Stimulated activated CD4-positive, alpha-beta T cell treated with anti-CD3 and anti-CD28 coated beads, Interleukin-12 subunit alpha, Interleukin-12 subunit beta, amount 100 ng/mL, for 48 hours (primary cell): Measurements from ENCODE around the gene CSF3R.
"Not testable (repeated sequence)": the region's sequence is repeated elsewhere in the genome, so short reads cannot be mapped to it uniquely, and the experiment has no call there.

Experiments
- DNase-seq, 3 donors: peaks; one replicate each; pipeline ENCODE4 v3.0.0-alpha.2; 2020; ENCODE audit warnings: low read depth in 2 of 3, low spot score in 1 of 3

The CSF3R gene

DNA sequence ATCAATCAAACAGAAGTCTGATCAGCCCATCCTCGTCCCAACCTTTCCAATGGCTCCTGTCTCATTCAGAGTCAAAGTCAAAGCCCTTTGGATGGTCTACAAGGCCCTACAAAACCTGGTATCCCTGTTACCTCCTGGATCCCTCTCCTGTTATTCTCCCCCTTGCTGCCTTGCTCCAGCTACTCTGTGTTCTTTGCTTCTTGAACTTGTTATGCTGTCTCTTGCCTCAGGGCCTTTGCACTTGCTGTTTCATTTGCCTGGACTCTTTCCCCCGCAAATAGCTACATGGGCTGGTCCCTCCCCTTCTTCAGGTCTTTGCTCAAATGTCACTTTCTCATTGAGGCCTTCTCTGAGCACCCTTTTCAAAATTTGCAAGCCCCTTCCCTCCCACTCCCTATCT is 1.4 kb upstream of the CSF3R start:
- no peak for DNase-seq

DNA sequence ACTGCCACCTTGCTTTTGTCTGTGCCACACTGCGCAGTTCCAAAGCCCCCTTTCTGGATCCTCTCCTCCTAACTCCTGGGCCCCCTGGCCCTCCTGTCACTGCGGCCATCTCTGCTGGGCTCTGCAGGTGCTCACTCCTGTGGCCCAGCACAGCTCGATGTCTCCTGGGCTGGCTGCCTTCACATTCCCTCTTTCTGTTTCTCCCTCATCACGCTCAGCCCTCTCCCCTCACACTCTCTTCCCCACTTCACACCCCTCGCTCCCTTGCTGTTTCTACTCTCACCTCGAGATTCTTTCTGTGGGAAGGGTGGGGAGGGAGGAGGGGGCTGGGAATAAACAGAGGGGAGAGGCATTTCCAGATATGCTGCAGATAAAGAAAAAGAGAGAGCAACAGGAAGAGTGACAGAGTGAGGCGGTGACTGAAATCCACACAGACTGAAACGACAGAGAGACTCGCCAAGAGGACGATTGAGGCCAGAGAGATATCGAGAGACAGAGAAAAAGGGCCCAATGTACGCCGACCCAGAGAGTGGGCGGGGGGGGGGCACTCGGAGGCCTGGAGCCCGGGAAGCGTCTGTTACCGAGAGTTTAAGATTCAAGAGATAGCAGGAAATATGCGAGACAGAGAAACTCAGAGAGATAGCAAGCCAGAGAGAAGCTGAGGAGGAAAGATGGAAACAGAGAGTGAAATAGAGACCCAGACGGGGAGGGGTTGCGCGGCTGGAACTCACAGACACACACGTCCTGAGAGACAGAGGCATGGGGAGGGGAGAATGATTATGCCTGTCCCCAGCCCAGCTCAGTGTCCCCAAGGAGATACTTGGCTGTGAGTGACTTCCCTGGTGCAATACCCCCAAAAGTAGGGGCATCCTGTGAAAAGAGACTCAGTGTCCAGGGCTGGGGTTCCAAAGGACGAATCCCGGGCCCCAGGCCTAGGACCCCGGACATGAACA is 666 bp downstream of the CSF3R start:
- no peak for DNase-seq

DNA sequence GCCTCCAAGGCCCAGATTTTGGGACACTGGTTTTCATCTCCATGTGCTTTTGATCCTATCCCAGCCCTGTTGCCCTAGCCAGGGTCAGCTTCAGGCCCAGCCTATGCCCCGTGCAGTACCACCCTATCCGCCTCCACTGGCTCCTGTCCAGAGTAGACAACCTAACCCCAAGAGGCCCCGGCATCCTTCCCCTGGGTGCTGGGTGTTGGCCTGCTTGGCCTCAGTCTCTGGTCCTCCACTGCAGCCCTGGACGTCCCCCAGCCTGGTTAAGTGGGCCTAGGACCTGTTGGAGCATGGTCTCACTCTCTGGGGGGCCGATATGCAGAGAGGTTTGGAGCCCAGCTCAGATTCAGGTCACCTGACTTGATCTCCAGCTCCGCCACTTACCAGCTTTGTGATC is 1.6 kb downstream of the CSF3R start:
- DNase-seq = no peak

DNA sequence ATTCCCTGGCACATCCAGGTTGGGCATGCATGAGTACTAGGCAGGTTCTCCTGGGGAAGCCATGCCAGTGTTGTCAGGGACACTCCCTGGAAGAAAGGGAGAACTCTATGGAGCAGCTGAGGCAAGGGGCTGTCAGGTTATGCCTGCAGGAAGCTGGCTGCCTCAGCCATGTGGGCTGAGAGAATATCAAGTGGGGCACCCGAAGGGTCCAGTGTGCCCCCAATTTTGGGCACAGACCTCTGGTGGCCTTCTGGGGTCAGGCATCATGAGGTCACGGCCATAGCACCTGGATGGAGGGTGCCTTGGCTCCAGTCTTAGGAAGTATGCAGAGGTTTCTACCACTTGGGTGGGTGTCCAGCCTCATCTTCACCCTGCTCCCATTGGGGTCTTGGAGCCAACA is 2.6 kb downstream of the CSF3R start:
- no peak for DNase-seq

DNA sequence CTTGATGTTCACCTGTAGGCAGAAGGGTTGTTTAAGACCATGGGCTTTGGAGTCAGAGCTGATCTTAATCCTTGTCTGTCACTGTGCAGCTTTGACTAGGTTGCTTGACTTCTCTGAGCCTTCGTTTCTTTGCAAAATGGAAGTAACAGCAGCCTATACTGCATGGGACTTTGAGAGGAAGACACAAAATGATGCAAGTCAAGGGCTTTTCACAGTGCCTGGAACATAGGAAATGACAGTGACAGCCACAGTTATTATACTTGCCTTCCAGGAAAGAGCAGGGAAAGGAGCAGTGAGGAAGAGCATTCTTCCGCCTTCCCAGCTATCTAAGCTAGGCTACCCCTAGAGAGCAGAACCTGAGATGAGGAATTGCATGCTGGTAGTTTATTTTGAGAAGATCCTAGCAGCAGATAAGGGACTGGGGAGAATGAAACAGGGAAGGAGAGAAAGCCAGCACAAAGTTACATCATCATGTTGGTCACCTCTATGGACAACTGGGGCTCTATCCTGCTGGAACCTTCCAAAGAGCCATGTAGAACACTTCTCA is 3.1 kb downstream of the CSF3R start:
- DNase-seq = no peak

DNA sequence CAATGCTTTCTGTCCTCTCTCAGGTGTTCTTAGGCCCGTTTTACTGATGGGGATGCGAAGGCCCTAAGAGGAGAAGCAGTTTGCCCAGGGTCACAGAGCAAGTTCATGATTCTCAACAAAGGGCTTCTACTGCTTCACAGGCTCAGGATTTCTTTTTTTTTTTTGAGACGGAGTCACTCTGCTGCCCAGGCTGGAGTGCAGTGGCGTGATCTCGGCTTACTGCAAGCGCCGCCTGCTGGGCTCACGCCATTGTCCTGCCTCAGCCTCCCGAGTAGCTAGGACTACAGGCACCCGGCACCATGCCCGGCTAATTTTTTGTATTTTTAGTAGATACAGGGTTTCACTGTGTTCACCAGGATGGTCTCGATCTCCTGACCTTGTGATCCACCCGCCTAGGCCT is 5.1 kb downstream of the CSF3R start:
- DNase-seq = not testable (repeated sequence)

DNA sequence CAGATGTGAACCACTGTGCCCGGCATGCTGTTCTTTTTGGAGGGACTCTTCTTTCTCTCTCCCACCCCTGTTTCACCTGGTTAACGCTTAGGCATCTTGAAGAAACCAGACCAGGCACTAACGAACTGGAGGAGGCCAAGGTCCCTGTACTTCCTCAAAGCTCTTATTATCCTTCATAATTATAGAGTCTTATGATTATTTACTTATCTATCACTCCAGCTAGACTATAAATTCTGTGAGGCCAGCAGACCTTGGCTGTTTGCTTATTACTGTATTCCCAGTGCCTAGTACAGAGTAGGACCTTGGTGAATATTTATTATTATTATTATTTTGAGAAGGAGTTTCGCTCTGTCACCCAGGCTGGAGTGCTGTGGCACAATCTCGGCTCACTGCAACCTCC is 5.8 kb downstream of the CSF3R start:
- no peak for DNase-seq

DNA sequence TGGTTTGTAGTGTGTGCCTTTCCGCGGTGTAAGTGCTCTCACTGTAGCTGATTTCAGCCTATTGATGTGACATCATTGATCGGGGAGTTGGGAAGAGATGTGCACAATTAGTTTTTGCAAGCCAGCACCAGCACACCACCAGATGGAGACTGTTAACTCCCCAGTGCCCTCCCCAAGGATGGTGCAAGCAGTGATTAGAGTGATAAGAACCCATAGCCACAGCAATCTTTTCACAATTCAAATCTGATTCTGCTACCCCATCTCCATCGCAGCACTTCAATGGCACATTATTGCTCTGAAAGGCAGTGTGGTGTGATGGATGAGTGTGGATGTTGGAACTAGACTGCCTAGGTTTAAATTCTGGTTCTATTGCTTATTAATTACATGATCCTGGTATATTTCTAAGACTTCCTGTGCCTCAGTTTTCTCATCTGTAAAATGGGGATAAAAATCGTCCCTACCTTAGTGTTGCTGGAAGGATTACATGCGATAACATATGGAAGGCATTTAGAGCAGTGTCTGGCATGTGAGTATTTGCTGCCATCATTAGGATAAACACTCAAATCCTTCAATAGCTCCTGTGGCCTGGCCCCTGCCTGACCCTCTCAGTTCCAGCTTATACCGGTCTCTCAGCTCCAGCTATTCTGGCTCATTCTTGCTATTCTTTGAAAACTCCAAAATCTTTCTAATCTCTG is 6.7 kb downstream of the CSF3R start:
- DNase-seq = no peak

DNA sequence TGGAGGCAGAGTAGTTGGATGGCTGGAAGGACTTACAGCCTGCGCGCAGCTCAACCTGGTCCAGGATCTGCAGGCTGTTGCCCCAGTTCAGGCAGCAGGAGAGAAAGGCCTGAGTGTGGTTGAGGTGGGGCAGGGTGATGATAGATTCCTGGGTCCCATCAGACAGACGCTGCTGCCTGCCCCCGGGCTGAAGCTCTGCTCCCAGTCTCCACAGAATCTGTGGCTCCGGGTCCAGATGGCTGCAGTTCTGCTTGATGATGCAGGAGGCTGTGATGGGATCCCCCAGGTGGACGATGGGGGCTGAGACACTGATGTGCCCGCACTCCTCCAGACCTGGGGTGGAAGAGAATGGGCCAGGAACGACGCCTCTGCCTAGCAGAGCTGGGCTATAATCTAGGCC is 7.4 kb downstream of the CSF3R start:
- no peak for DNase-seq

DNA sequence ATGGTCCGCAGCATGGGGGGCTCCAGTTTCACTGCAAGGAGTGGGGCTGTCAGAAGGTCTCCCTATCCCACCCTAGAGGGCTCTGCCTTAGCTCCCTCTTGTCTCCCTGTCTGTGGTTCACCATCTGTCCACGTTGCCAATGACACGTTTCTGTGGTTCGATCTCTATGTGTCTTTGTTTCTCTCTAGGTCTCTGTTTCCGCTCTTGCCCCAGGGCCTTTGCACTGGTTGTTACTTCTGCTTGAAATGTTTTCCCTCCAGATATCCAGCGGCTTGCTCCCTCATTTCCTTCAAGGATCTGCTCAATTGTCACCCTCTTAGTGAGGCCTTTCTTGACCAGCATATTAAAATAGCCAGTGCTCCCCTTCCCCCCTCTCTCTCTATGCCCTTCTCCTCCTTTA is 10.1 kb downstream of the CSF3R start:
- no peak for DNase-seq

DNA sequence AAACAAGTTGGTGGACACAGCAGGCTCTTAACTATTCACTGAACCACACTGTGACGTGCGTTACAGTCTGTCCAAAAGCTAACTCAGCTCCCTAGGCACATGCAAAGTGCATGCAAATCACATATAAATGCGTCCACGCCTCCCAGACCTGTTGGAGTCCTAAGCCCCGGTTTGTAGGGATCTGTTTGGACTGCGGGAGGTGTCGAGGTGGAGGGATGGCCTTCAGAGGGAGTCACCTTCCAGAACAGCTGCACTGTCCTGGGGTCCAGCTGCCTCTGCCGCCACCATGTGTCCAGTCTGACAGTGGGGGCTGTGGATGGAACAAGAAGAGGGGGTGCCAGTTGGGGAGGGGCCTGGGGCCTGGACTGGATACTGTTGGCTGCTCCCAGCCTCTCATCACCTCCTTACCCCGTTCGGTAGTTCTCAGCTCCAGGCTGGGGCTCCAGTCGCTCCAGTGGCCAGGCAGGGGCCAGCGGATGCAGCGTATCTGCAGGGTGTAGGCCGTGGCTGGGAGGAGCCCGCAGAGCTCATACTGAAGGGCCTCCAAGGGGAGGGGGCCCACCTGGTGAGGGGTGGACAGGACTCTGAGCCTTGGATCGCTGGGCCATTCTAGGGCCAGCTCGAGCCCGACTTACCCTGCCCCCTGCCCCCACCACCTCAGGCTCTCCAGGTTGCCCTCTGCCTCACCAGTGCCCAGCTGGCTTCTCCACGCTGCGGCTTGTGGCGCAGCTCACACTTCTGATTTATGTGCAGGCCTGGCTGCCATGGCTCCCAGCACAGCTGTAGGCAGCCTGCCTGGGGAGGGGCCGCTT is 10.7 kb downstream of the CSF3R start:
- DNase-seq = no peak

DNA sequence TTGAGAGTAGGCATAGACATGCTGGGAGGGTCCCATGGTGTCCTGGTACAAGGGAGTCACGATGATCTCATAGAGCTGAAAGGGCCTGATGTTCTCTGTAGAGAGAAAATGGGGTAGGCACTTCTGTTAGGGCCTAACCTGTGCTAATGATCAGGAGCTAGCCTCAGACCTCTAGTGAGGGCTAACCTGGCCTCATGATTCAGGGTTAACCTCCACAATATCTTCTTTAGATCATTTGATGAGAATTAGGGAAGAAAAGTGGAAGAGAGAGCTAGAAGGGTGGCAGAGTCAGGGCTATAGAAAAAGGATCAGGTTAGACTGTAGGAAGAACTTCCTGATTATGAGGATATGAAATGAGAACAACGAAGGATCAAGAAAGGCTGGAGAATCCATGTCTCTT is 13.6 kb downstream of the CSF3R start:
- no peak for DNase-seq

DNA sequence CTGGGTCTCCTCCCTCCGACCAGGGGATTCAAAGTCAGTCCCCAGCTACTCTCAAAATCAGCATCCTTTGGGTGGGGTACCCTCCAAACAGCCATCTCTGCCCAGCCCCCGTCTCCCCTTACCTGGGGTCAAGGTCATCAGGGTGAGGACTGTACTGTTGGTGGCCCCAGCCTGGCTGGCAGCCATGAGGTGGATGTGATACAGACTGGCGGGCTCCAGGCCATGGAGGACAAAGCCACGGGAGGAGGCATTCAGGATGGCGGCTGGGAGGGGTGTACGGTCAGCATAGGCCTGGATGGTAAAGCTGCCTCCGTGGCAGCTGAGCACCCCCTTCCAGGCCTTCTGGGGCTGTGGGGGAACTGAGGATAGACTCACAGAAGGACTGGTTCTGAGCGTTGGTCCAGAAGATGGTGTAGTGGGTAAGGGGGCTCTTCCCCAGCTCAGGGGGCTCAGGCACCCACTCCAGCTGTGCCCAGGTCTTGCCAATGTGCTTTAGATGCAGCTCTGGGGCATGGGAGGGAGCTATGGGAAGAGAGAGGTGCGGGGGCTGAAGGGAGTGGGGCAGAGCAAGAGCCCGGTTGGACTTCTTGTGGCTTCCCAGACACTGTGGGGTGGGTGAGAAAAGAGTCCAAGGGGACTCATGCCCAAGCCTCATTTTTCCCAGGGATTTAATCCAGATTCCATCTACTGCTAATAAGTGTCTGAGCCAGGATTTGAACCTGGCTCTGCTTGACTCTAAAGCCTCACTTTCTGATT is 14.8 kb downstream of the CSF3R start:
- DNase-seq = no peak

DNA sequence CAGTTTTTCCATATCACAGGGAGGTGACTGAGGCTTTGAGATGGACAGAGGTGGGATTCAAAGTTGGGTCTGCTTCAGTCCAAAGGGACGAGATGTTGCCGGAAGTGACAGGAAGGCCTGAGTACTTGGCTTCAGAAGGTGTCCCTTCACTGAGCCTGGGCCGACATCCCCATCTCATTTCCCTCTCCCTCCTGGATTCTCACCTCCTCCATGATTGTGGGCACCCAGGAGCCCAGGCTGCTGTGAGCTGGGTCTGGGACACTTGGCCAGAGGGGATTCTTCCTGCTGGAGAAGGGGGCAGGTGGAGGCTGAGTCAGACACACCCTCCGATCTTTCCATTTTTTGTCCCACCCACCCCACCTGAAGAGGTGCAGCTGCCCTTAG is 15.7 kb downstream of the CSF3R start:
- no peak for DNase-seq

DNA sequence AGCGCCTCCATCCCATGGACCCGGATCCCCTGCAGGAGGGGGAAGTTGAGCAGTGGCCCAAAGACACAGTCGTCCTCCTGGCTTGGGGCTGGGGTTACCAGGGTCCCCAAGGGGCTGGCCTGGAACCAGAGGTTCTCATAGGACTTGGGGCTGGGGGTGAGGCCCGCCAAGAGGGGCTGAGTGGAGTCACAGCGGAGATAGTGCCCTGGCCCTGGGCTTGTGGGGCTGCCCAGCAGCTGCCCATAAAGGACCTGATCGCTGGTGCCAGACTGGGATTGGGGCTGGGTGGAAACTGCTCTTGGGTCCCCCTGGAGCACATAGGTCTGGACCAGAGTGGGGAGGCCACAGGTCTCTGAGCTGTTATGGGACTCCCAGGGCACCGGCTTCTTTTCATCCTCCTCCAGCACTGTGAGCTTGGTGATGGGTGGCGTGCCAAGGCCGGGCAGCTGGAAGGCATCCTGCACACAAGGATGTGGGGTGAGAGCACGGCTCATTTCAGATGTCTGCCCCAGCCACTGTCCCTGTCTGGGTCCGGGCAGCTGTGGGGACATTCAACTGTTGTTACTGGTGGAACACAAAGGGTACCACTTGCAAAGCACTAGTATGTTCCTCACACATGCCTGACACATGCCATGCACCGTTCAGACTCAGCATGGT is 16.2 kb downstream of the CSF3R start:
- no peak for DNase-seq

DNA sequence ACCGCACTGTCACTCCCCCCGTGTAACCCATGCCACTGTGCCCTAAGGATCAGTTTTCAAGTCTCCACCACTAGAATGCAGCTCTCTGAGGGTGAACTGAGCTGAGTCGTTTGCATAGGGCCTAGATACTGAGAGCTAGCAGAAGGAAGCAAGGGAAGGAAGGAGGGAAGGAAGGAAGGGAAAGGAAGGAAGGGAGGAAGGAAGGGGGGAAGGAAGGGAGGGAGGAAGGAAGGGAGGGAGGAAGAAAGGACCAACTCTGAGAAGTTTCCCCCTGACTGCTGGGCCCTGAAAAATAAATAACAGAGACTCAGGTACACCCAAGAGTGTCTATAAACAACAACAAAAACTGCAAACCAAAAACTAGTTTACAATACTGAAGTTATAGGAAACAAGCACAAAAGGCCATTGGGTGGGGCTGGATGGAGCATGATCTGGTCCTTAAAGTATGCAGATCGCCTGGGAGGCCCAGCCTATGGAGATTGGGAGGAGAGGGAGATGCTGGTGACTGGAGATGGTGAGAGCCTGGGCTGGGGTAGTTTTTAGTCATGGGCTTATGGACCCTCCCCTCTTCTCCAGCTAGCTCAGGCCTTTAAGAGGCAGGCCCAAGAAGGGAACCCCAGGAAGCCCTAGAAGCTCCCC is 16.9 kb downstream of the CSF3R start:
- DNase-seq = no peak

DNA sequence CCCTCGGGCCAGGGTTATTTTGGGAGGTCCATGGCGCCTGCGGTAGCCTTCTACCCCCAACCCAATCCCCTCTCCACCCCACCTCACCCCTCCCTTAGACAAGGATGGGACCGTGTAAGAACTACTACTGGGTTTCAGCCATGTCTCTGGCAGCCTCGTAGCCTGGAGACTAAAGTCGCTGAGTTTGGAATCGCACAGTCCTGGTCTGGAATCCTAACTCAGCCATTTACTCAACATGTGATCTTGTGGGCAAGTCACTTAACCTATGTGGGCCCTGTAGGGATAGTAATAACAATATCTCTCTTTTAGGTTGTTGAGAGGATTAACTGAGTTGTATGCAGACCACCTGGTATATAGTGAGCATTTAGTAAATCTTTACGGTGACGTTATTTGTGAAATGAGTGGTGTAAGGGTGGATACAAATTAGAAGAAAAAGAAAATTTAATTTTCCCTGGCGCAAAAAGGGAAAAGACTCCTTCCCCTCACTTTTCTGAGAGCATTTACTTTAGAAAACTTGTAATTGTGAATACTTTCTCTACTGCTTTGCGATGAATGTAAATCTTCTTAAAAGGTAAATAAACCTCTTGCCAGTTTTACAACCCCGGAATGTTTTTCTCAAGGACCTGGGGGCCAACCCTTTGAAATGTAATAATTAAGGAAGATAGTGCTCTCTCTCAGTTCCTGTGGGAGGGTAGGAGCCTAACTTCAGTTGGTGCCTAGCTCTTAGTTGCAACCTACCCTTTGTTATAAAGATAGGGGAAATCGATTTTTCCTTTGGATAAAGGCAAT is 17.9 kb downstream of the CSF3R start:
- no peak for DNase-seq

DNA sequence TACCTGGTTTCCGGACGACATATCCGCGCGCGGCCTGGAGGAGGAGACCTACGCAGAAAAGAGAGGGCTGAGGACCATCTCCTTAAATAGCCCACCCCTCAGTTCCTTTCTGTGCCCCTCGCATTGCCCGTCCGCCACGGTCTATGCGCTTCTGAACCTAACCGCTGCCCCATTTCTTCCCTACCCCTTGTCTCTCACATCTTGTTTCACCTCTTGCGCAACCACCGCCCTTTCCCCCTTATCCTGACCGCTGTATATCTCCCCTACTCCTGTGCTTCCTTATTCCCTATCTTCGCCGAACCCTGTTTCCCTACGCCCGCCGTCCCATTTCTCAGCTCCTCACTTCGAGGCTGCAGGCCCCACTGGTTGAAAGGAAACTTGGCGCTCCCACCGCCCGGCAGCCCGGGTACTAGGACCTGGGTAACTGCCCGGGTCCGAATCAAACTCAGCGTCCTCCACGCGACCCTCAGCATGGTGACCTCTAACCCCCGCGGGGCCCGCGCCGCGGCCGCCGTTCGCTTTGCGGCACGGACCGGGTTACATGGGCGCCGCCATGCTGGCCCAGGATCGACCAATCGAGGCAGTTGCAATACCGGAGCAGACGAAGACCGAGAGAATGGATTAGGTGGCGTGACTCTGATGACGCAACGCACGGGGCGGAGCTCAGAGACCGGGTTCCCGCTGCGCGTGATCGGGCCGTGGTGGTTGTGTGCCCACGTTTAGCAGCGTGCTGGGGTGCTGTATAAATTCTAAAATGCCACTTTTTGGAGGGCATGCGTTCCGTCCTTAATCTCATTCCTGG is 18.7 kb downstream of the CSF3R start, which contains the start of gene MRPS15:
TSS of gene MRPS15 (minus strand) at position 582 of the 802 bp plus-strand sequence. CDS start at position 473, 109 bp downstream.
- DNase-seq = peak; percentile 93 to 95 (median 94)
